Trophoblast cell (in vitro differentiated cells and primary cell): ENCODE measurements around the gene TMEM60.

ENCODE experiments used
- DNase-seq, 2 donors: peaks; one replicate each; pipeline ENCODE4 v3.0.0-alpha.2; 2016
- H2AFZ ChIP-seq: 2 replicates; pipeline ENCODE4 v1.6.1; 2013; ENCODE audit warnings: low read length, moderate library complexity, mild to moderate bottlenecking; ENCODE audit not compliant: insufficient read depth, poor library complexity
- H2AK5ac ChIP-seq: 2 replicates; pipeline ENCODE4 v1.6.1; 2013; ENCODE audit warnings: mild to moderate bottlenecking, low read length
- H2BK120ac ChIP-seq: 2 replicates; pipeline ENCODE4 v1.6.1; 2013; ENCODE audit warnings: low read length, mild to moderate bottlenecking, moderate library complexity; ENCODE audit not compliant: insufficient read depth, poor library complexity
- H2BK12ac ChIP-seq: 2 replicates; pipeline ENCODE4 v1.6.1; 2013; ENCODE audit warnings: mild to moderate bottlenecking, low read length, moderate library complexity
- H2BK5ac ChIP-seq: 2 replicates; pipeline ENCODE4 v1.6.1; 2013; ENCODE audit warnings: low read length, low read depth, moderate library complexity, mild to moderate bottlenecking; ENCODE audit not compliant: poor library complexity
- H3K14ac ChIP-seq: 2 replicates; pipeline ENCODE4 v1.6.1; 2013; ENCODE audit warnings: mild to moderate bottlenecking, low read length
- H3K18ac ChIP-seq: 2 replicates; pipeline ENCODE4 v1.6.1; 2013; ENCODE audit warnings: mild to moderate bottlenecking, low read length
- H3K23ac ChIP-seq: 2 replicates; pipeline ENCODE4 v1.6.1; 2013; ENCODE audit warnings: low read length
- H3K27ac ChIP-seq: 2 replicates; pipeline ENCODE4 v1.5.1; 2013; ENCODE audit warnings: low read depth, mild to moderate bottlenecking, inconsistent platforms, low read length, moderate library complexity
- H3K27me3 ChIP-seq: 2 replicates; pipeline ENCODE4 v1.6.1; 2013; ENCODE audit warnings: inconsistent platforms, mild to moderate bottlenecking, low read length, moderate library complexity; ENCODE audit not compliant: insufficient read depth
- H3K36me3 ChIP-seq, 2 experiments: 1 replicate in 1 of 2; 2 replicates in 1 of 2; pipeline ENCODE4 v1.6.1; 2013; ENCODE audit warnings: low read length in 2 of 2, mild to moderate bottlenecking in 2 of 2, moderate library complexity in 1 of 2; ENCODE audit not compliant: insufficient read depth in 2 of 2, control insufficient read depth in 1 of 2
- H3K4ac ChIP-seq: 2 replicates; pipeline ENCODE4 v1.6.1; 2013; ENCODE audit warnings: low read depth, mild to moderate bottlenecking, low read length, moderate library complexity
- H3K4me1 ChIP-seq, 2 experiments: 1 replicate in 1 of 2; 2 replicates in 1 of 2; pipeline ENCODE4 v1.6.1; 2013; ENCODE audit warnings: low read length in 2 of 2, mild to moderate bottlenecking in 2 of 2, moderate library complexity in 1 of 2; ENCODE audit not compliant: insufficient read depth in 2 of 2, control insufficient read depth in 1 of 2
- H3K4me2 ChIP-seq: 2 replicates; pipeline ENCODE4 v1.6.1; 2013; ENCODE audit warnings: inconsistent platforms, mild to moderate bottlenecking, low read length, moderate library complexity
- H3K4me3 ChIP-seq: 2 replicates; pipeline ENCODE4 v1.5.1; 2013; ENCODE audit warnings: mild to moderate bottlenecking, low read depth, low read length, inconsistent platforms
- H3K79me1 ChIP-seq: one replicate; pipeline ENCODE4 v1.6.1; 2013; ENCODE audit warnings: low read length
- H3K79me2 ChIP-seq: 2 replicates; pipeline ENCODE4 v1.6.1; 2013; ENCODE audit warnings: low read length, mild to moderate bottlenecking; ENCODE audit not compliant: control insufficient read depth, insufficient read depth, poor library complexity
- H3K9ac ChIP-seq: 2 replicates; pipeline ENCODE4 v1.6.1; 2013; ENCODE audit warnings: mild to moderate bottlenecking, low read length
- H3K9me3 ChIP-seq: 2 replicates; pipeline ENCODE4 v1.6.1; 2013; ENCODE audit warnings: low read depth, mild to moderate bottlenecking, control low read depth, inconsistent platforms, low read length; ENCODE audit not compliant: insufficient read depth
- H4K12ac ChIP-seq: 2 replicates; pipeline ENCODE4 v1.6.1; 2013; ENCODE audit warnings: low read depth, mild to moderate bottlenecking, low read length, moderate library complexity
- H4K8ac ChIP-seq: 2 replicates; pipeline ENCODE4 v1.6.1; 2013; ENCODE audit warnings: low read depth, mild to moderate bottlenecking, low read length, moderate library complexity
- H4K91ac ChIP-seq: one replicate; pipeline ENCODE4 v1.6.1; 2013; ENCODE audit warnings: low read depth, mild to moderate bottlenecking, low read length, moderate library complexity
- WGBS: extraction: QIAGEN DNeasy Blood & Tissue Kit; methylation state at CpG from one replicate; pipeline ENCODE4 v1.1.7; 2013; ENCODE audit warnings: missing lambda C conversion rate; ENCODE audit not compliant: insufficient read length, insufficient coverage; ENCODE audit errors: extremely low coverage; 5-methylcytosine and 5-hydroxymethylcytosine counted together

Gene TMEM60

GRCh38 chr7:77746164-77746823 is 51.9 kb downstream of the TMEM60 start:
- Histone ChIP-seq H3K9ac (no peak overlapping the region), H4K12ac (no peak overlapping the region), H3K4me3 (no peak overlapping the region), H3K27ac (no peak overlapping the region), H2AK5ac (no peak overlapping the region), H3K79me1 (no peaks in the 10 kb centered on the region), H4K8ac (no peak overlapping the region), H3K14ac (no peak overlapping the region), H3K4ac (no peak overlapping the region), H2BK120ac (no peak overlapping the region), H2BK5ac (no peak overlapping the region), H3K4me2 (no peak overlapping the region), H3K23ac (no peak overlapping the region), H3K36me3 (no peaks in the 10 kb centered on the region), H3K79me2 (no peaks in the 10 kb centered on the region), H3K4me1 (no peaks in the 10 kb centered on the region), H3K27me3 (no peaks in the 10 kb centered on the region), H2BK12ac (no peak overlapping the region), H4K91ac (no peak overlapping the region), H2AFZ (no peak overlapping the region), H3K18ac (no peak overlapping the region), H3K9me3 (no peaks in the 10 kb centered on the region)
- DNase-seq = no peak
- no CpG with 5 or more reads among the region's 6 CpGs for WGBS

GRCh38 chr7:77745746-77746145 is 52.5 kb downstream of the TMEM60 start:
- H3K9me3 ChIP-seq = no peaks in the 10 kb centered on the region
- WGBS = no CpG with 5 or more reads among the region's 4 CpGs
- no peak overlapping the region for H4K12ac ChIP-seq
- no peak overlapping the region for H3K4me2 ChIP-seq
- H3K27ac ChIP-seq = no peak overlapping the region
- no peak overlapping the region for H3K18ac ChIP-seq
- H4K8ac ChIP-seq = no peak overlapping the region
- DNase-seq = no peak
- H3K4me3 ChIP-seq = no peak overlapping the region
- H4K91ac ChIP-seq = no peak overlapping the region
- H3K9ac ChIP-seq = no peak overlapping the region
- no peaks in the 10 kb centered on the region for H3K79me2 ChIP-seq
- H2AK5ac ChIP-seq = no peak overlapping the region
- no peaks in the 10 kb centered on the region for H3K27me3 ChIP-seq
- H2BK5ac ChIP-seq = no peak overlapping the region
- H3K36me3 ChIP-seq = no peaks in the 10 kb centered on the region
- no peak overlapping the region for H2BK120ac ChIP-seq
- no peak overlapping the region for H2BK12ac ChIP-seq
- no peak overlapping the region for H3K14ac ChIP-seq
- H2AFZ ChIP-seq = no peak overlapping the region
- H3K4ac ChIP-seq = no peak overlapping the region
- H3K79me1 ChIP-seq = no peaks in the 10 kb centered on the region
- no peaks in the 10 kb centered on the region for H3K4me1 ChIP-seq
- no peak overlapping the region for H3K23ac ChIP-seq
